ENCODE measurements around the gene RBPMS2. TPM values are rescaled to one million over a fixed set of nuclear protein-coding genes. Genes with fewer than 3 reads are reported as not detected.

RBPMS2 gene
- total RNA-seq, 6 experiments from 2014 or later: 0.14 TPM; not detected in 5

- no peak for DNase-seq
- Mint-ChIP-seq H3K27ac (no peak overlapping the region), H3K9me3 (no peaks in the 10 kb centered on the region), H3K27me3 (ENCODE audit: insufficient read depth) (peaks cover 40% of the 10 kb centered on the region), H3K36me3 (ENCODE audit: low read depth) (no peaks in the 10 kb centered on the region), H3K4me1 (ENCODE audit: low read depth) (no peaks in the 10 kb centered on the region), H3K4me3 (no peak overlapping the region)
- TF ChIP-seq, protein P1, sequence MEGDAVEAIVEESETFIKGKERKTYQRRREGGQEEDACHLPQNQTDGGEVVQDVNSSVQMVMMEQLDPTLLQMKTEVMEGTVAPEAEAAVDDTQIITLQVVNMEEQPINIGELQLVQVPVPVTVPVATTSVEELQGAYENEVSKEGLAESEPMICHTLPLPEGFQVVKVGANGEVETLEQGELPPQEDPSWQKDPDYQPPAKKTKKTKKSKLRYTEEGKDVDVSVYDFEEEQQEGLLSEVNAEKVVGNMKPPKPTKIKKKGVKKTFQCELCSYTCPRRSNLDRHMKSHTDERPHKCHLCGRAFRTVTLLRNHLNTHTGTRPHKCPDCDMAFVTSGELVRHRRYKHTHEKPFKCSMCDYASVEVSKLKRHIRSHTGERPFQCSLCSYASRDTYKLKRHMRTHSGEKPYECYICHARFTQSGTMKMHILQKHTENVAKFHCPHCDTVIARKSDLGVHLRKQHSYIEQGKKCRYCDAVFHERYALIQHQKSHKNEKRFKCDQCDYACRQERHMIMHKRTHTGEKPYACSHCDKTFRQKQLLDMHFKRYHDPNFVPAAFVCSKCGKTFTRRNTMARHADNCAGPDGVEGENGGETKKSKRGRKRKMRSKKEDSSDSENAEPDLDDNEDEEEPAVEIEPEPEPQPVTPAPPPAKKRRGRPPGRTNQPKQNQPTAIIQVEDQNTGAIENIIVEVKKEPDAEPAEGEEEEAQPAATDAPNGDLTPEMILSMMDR (IDR thresholded peaks at IDR 0.05): no peak
Observed at GRCh38 chr15:64779630-64780029, 4.2 kb upstream of the RBPMS2 start.

GRCh38 chr15:64779024-64779423 lies 3.6 kb upstream of the RBPMS2 start:
- Mint-ChIP-seq H3K4me1 (ENCODE audit: low read depth) (no peaks in the 10 kb centered on the region), H3K27me3 (ENCODE audit: insufficient read depth) (peaks cover 42% of the 10 kb centered on the region), H3K9me3 (no peaks in the 10 kb centered on the region), H3K4me3 (no peak overlapping the region), H3K36me3 (ENCODE audit: low read depth) (no peaks in the 10 kb centered on the region), H3K27ac (no peak overlapping the region)
- TF ChIP-seq, protein P1 (IDR thresholded peaks at IDR 0.05): no peak
- DNase-seq: no peak

GRCh38 chr15:64776402-64776786 lies 1.0 kb upstream of the RBPMS2 start:
- H3K4me1 Mint-ChIP-seq (ENCODE audit: low read depth): no peaks in the 10 kb centered on the region
- no peak overlapping the region; the same call in 1 of the 2 replicates for H3K4me3 Mint-ChIP-seq
- H3K9me3 Mint-ChIP-seq: no peaks in the 10 kb centered on the region
- peaks cover 37% of the 10 kb centered on the region for H3K27me3 Mint-ChIP-seq (ENCODE audit: insufficient read depth)
- no peaks in the 10 kb centered on the region for H3K36me3 Mint-ChIP-seq (ENCODE audit: low read depth)
- H3K27ac Mint-ChIP-seq: no peak overlapping the region
- TF ChIP-seq, protein P1 (IDR thresholded peaks at IDR 0.05): no peak
- DNase-seq: no peak

DNA sequence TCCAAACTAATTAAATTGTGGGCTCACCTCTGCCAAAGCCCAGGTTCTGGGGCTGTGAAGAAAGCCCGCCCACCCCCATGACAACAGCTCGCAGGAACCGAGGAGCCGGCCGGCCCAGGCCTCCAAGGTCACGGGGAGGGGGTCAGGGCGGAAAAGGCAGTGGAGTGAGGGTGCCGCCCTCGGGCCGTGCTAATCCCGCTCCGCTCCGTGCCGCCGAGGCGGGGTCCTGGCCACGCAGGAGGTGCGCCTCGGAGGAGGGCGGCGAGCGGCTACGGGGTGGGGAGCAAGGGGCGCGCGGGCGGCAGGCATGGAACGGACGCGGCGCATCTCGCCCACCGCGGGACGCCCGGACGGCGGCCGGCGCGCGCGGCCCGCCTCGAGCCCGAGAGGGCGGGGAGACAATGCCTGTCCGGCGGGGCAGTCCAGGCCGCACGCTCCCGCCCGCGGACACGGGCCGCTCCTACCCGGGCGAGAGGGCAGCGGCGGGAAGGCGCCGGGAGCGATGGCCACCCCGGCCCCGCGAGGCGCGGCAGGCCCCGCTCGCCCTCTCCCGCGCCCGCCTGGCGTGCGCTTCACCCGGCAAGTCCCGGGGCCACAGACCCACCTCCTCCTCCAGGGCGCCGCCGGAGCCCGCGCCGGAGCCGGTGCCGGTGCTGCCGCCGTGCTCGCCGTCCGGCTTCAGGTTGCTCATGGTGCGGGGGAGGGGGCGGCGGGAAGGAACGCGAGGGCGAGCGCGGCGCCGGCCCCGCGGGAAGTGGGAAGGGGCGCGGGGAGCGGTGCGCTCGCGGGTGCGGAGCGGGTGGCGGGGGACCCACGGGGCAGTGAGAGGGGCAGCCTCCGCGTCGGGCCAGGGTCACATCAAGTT lies 528 bp downstream of the RBPMS2 start:
- Mint-ChIP-seq H3K36me3 (ENCODE audit: low read depth) (no peaks in the 10 kb centered on the region), H3K27me3 (ENCODE audit: insufficient read depth) (peaks cover 37% of the 10 kb centered on the region), H3K4me3 (peak overlapping the region; percentile 20; the same call in 1 of the 2 replicates), H3K27ac (no peak overlapping the region), H3K4me1 (ENCODE audit: low read depth) (no peaks in the 10 kb centered on the region), H3K9me3 (no peaks in the 10 kb centered on the region)
- TF ChIP-seq, protein P1 (IDR thresholded peaks at IDR 0.05): no peak
- DNase-seq: no peak

GRCh38 chr15:64774037-64774628 lies 1.3 kb downstream of the RBPMS2 start:
- H3K27ac Mint-ChIP-seq: no peak overlapping the region
- peaks cover 32% of the 10 kb centered on the region for H3K27me3 Mint-ChIP-seq (ENCODE audit: insufficient read depth)
- no peak for DNase-seq
- no peaks in the 10 kb centered on the region for H3K36me3 Mint-ChIP-seq (ENCODE audit: low read depth)
- peak overlapping the region; percentile 20; the same call in 1 of the 2 replicates for H3K4me3 Mint-ChIP-seq
- H3K9me3 Mint-ChIP-seq: no peaks in the 10 kb centered on the region
- TF ChIP-seq, protein P1 (IDR thresholded peaks at IDR 0.05): no peak
- no peaks in the 10 kb centered on the region for H3K4me1 Mint-ChIP-seq (ENCODE audit: low read depth)
